Measurements from ENCODE around the gene BFSP2. TPM values are rescaled to one million over a fixed set of nuclear protein-coding genes. Genes with fewer than 3 reads are reported as not detected.

Gene BFSP2
- total and polyA plus RNA-seq, 2 experiments from 2014 or later = not detected

DNA sequence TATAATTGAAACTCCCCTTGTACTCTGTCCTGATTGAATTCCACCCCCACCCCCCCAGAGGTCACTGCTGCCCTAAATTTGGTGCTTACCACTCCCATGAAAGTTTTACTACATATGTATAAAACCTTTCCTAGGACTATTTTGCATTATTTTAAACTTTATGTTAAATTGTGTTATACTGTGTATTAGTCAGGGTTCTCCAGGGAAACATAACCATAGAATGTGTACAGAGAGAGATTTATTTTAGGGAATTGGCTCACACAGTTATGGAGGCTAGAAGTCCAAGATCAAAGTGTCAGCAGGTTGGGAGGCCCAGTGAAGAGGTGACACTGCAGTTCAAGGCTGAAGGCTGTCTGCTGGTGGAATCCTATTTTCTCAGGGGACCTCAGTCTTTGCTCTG is 29.2 kb downstream of the BFSP2 start:
- Histone ChIP-seq H3F3A (ENCODE audit: insufficient read depth) (peaks cover 18% of the 10 kb centered on the region), H3K79me2 (ENCODE audit: insufficient read depth) (no peaks in the 10 kb centered on the region), H3K4me2 (ENCODE audit: unreplicated experiment) (no peak overlapping the region), H3K9me2 (ENCODE audit: insufficient read depth) (no peaks in the 10 kb centered on the region), H3K4me1 (ENCODE audit: insufficient read depth) (peaks cover 10% of the 10 kb centered on the region; the same call in 1 of the 2 replicates), H3K36me3 (ENCODE audit: low read depth) (no peaks in the 10 kb centered on the region), H3K4me3 (no peak overlapping the region), H2AFZ (no peak overlapping the region), H3K27me3 (replicated peaks; ENCODE audit: insufficient read depth) (no peaks in the 10 kb centered on the region), H4K20me1 (ENCODE audit: insufficient read depth) (no peaks in the 10 kb centered on the region), H3K9ac (no peak overlapping the region), H3K27ac (no peak overlapping the region), H3K9me3 (ENCODE audit: low read depth) (no peaks in the 10 kb centered on the region)
- in situ Hi-C loops (cut with MboI) = loop anchor here (10.0 kb wide), 2 partner anchors 384 to 694 kb away; no protein-coding TSS in a partner anchor
- DNase-seq = no peak
- TF ChIP-seq EZH2 (IDR thresholded peaks at IDR 0.05; ENCODE audit: insufficient read depth, poor library complexity, severe bottlenecking) (no peak), EZH2phosphoT487 (IDR thresholded peaks at IDR 0.05; ENCODE audit: insufficient read depth, low read depth) (no peak)

- no peaks in the 10 kb centered on the region for H3K9me2 ChIP-seq (ENCODE audit: insufficient read depth)
- H3F3A ChIP-seq (ENCODE audit: insufficient read depth) = peaks cover 7% of the 10 kb centered on the region; the same call in 1 of the 2 replicates
- H3K79me2 ChIP-seq (ENCODE audit: insufficient read depth) = no peaks in the 10 kb centered on the region
- WGBS, 2 experiments (ENCODE audit: low coverage in 1 of 2, low lambda C conversion rate in 2 of 2, missing lambda C conversion rate in 2 of 2) = 73 to 89% methylated on average over 2 of the region's 2 CpGs
- no peak overlapping the region for H3K4me3 ChIP-seq
- no peaks in the 10 kb centered on the region for H3K9me3 ChIP-seq (ENCODE audit: low read depth)
- H3K27me3 ChIP-seq (replicated peaks; ENCODE audit: insufficient read depth) = no peaks in the 10 kb centered on the region
- no peaks in the 10 kb centered on the region for H4K20me1 ChIP-seq (ENCODE audit: insufficient read depth)
- no peak for DNase-seq
- H3K9ac ChIP-seq = no peak overlapping the region
- no peak overlapping the region for H3K4me2 ChIP-seq (ENCODE audit: unreplicated experiment)
- no peak for TF ChIP-seq EZH2phosphoT487 (IDR thresholded peaks at IDR 0.05; ENCODE audit: insufficient read depth, low read depth)
- no peak for TF ChIP-seq EZH2 (IDR thresholded peaks at IDR 0.05; ENCODE audit: insufficient read depth, poor library complexity, severe bottlenecking)
- H3K36me3 ChIP-seq (ENCODE audit: low read depth) = no peaks in the 10 kb centered on the region
- no peak overlapping the region for H3K27ac ChIP-seq
- H3K4me1 ChIP-seq (ENCODE audit: insufficient read depth) = no peaks in the 10 kb centered on the region
- in situ Hi-C loops (cut with MboI) = no loop called here
- no peak overlapping the region for H2AFZ ChIP-seq
Measured at GRCh38 chr3:133439563-133439962, 39.7 kb downstream of the BFSP2 start.

- in situ Hi-C loops (cut with MboI) = no loop called here
- Histone ChIP-seq H3K9ac (no peak overlapping the region), H3F3A (ENCODE audit: insufficient read depth) (peaks cover 7% of the 10 kb centered on the region; the same call in 1 of the 2 replicates), H3K9me2 (ENCODE audit: insufficient read depth) (no peaks in the 10 kb centered on the region), H3K4me2 (ENCODE audit: unreplicated experiment) (no peak overlapping the region), H3K9me3 (ENCODE audit: low read depth) (no peaks in the 10 kb centered on the region), H3K4me3 (no peak overlapping the region), H2AFZ (no peak overlapping the region), H3K4me1 (ENCODE audit: insufficient read depth) (no peaks in the 10 kb centered on the region), H3K36me3 (ENCODE audit: low read depth) (no peaks in the 10 kb centered on the region), H3K27ac (no peak overlapping the region), H4K20me1 (ENCODE audit: insufficient read depth) (no peaks in the 10 kb centered on the region), H3K27me3 (replicated peaks; ENCODE audit: insufficient read depth) (no peaks in the 10 kb centered on the region), H3K79me2 (ENCODE audit: insufficient read depth) (no peaks in the 10 kb centered on the region)
- WGBS, 2 experiments (ENCODE audit: low coverage in 1 of 2, low lambda C conversion rate in 2 of 2, missing lambda C conversion rate in 2 of 2) = 35 to 51% methylated on average over 2 of the region's 2 CpGs
- no peak for TF ChIP-seq EZH2 (IDR thresholded peaks at IDR 0.05; ENCODE audit: insufficient read depth, poor library complexity, severe bottlenecking)
- TF ChIP-seq EZH2phosphoT487 (IDR thresholded peaks at IDR 0.05; ENCODE audit: insufficient read depth, low read depth) = no peak
- DNase-seq = peak; percentile 7
Measured at GRCh38 chr3:133440652-133441051, 40.8 kb downstream of the BFSP2 start.

DNA sequence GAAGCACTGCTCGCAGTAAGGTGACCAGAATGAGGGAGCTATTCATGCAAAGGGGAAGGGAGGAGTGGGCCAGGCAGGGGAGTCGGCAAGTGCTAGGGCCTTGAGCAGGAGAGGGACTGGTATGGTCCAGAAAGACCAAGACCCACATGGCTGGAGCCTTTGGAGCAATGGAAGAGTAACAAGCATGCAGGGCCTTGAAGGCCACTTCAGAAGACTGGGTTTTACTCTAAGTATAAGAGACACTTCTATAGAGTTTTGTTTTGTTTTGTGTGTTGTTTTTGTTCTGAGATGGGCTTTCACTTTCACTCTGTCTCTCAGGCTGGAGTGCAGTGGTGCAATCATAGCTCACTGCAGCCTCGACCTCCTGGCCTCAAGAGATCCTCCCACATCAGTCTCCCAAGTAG is 42.0 kb downstream of the BFSP2 start:
- no peak overlapping the region for H3K4me2 ChIP-seq (ENCODE audit: unreplicated experiment)
- 44 to 55% methylated on average over 3 of the region's 3 CpGs for WGBS, 2 experiments (ENCODE audit: low coverage in 1 of 2, low lambda C conversion rate in 2 of 2, missing lambda C conversion rate in 2 of 2)
- DNase-seq = no peak

GRCh38 chr3:133442518-133442917 is 42.7 kb downstream of the BFSP2 start:
- no peak overlapping the region for H3K4me2 ChIP-seq (ENCODE audit: unreplicated experiment)
- H2AFZ ChIP-seq = no peak overlapping the region
- H3K9me3 ChIP-seq (ENCODE audit: low read depth) = no peaks in the 10 kb centered on the region
- H3K9me2 ChIP-seq (ENCODE audit: insufficient read depth) = no peaks in the 10 kb centered on the region
- H3F3A ChIP-seq (ENCODE audit: insufficient read depth) = peaks cover 4% of the 10 kb centered on the region; the same call in 1 of the 2 replicates
- DNase-seq = no peak
- H3K4me3 ChIP-seq = no peak overlapping the region
- no peaks in the 10 kb centered on the region for H4K20me1 ChIP-seq (ENCODE audit: insufficient read depth)
- no peak overlapping the region for H3K27ac ChIP-seq
- H3K27me3 ChIP-seq (replicated peaks; ENCODE audit: insufficient read depth) = no peaks in the 10 kb centered on the region
- no peaks in the 10 kb centered on the region for H3K79me2 ChIP-seq (ENCODE audit: insufficient read depth)
- H3K4me1 ChIP-seq (ENCODE audit: insufficient read depth) = no peaks in the 10 kb centered on the region
- WGBS, 2 experiments (ENCODE audit: low coverage in 1 of 2, low lambda C conversion rate in 2 of 2, missing lambda C conversion rate in 2 of 2) = 88 to 100% methylated on average over 1 of the region's 1 CpG
- no peak overlapping the region for H3K9ac ChIP-seq
- TF ChIP-seq EZH2phosphoT487 (IDR thresholded peaks at IDR 0.05; ENCODE audit: insufficient read depth, low read depth) (no peak), EZH2 (IDR thresholded peaks at IDR 0.05; ENCODE audit: insufficient read depth, poor library complexity, severe bottlenecking) (no peak)
- H3K36me3 ChIP-seq (ENCODE audit: low read depth) = no peaks in the 10 kb centered on the region
- in situ Hi-C loops (cut with MboI) = no loop called here

More for the DNA sequence above, 42.0 kb downstream of the BFSP2 start:
- Histone ChIP-seq H3K27ac (no peak overlapping the region), H3K9ac (no peak overlapping the region), H3K4me3 (no peak overlapping the region), H3K4me1 (ENCODE audit: insufficient read depth) (no peaks in the 10 kb centered on the region), H3K9me2 (ENCODE audit: insufficient read depth) (no peaks in the 10 kb centered on the region), H3K79me2 (ENCODE audit: insufficient read depth) (no peaks in the 10 kb centered on the region), H3K36me3 (ENCODE audit: low read depth) (no peaks in the 10 kb centered on the region), H3F3A (ENCODE audit: insufficient read depth) (peaks cover 7% of the 10 kb centered on the region; the same call in 1 of the 2 replicates), H2AFZ (no peak overlapping the region), H3K9me3 (ENCODE audit: low read depth) (no peaks in the 10 kb centered on the region), H4K20me1 (ENCODE audit: insufficient read depth) (no peaks in the 10 kb centered on the region), H3K27me3 (replicated peaks; ENCODE audit: insufficient read depth) (no peaks in the 10 kb centered on the region)
- no peak for TF ChIP-seq EZH2phosphoT487 (IDR thresholded peaks at IDR 0.05; ENCODE audit: insufficient read depth, low read depth)
- TF ChIP-seq EZH2 (IDR thresholded peaks at IDR 0.05; ENCODE audit: insufficient read depth, poor library complexity, severe bottlenecking) = no peak
- in situ Hi-C loops (cut with MboI) = no loop called here

All from GM23248 (cell line).